Uterus (tissue), 4 donors: ENCODE measurements around the gene PRXL2A. TPM values are rescaled to one million over a fixed set of nuclear protein-coding genes. Genes with fewer than 3 reads are reported as not detected.

Experiments
- DNase-seq, 2 donors: peaks; one replicate each; pipeline ENCODE4 v3.0.0-alpha.2; 2019 to 2020
- H3K27ac ChIP-seq, 2 donors: fragments of 200-600 bp; sonication (generic); 1 replicate in 1 of 2; 2 replicates in 1 of 2; pipeline ENCODE4 v1.5.1; 2016 to 2018
- H3K27me3 ChIP-seq, 2 donors: fragments of 200-600 bp; sonication (generic); one replicate each; pipeline ENCODE4 v1.5.1; 2018 to 2019; ENCODE audit warnings: control low read depth in 1 of 2
- H3K36me3 ChIP-seq, 2 donors: fragments of 200-600 bp; sonication (generic); one replicate each; pipeline ENCODE4 v1.5.1; 2019; ENCODE audit warnings: control low read depth in 1 of 2
- H3K4me1 ChIP-seq, 2 donors: fragments of 200-600 bp; sonication (generic); one replicate each; pipeline ENCODE4 v1.5.1; 2018 to 2019; ENCODE audit warnings: control low read depth in 1 of 2
- H3K4me3 ChIP-seq, 2 donors: fragments of 200-600 bp; sonication (generic); 1 replicate in 1 of 2; 2 replicates in 1 of 2; pipeline ENCODE4 v1.5.1; 2018 to 2019; ENCODE audit warnings: mild to moderate bottlenecking in 1 of 2
- H3K9me3 ChIP-seq, 2 donors: fragments of 200-600 bp; sonication (generic); one replicate each; pipeline ENCODE4 v1.5.1; 2019; ENCODE audit warnings: control low read depth in 1 of 2
- CTCF ChIP-seq, 4 experiments: fragments of 200-600 bp in 2 of 4; fragments of 450-650 bp in 2 of 4; sonication (generic) in 2 of 4; IDR thresholded peaks; one replicate each; pipeline ENCODE4 v1.5.1; 2016 to 2019; ENCODE audit warnings: antibody characterized with exemption in 4 of 4, mild to moderate bottlenecking in 2 of 4, moderate library complexity in 1 of 4
- POLR2A ChIP-seq, 2 donors: fragments of 450-650 bp; IDR thresholded peaks; one replicate each; pipeline ENCODE4 v1.6.1; 2016; ENCODE audit warnings: antibody characterized with exemption in 2 of 2, mild to moderate bottlenecking in 1 of 2, moderate library complexity in 1 of 2
- intact Hi-C: fragments of 100-400 bp; cut with DNase I; formaldehyde crosslinking; loops from one replicate; pipeline ENCODE4 v1.15.1; 2023; ENCODE audit warnings: low total_unique reads
- total RNA-seq, 4 donors: library from RNA; depleted of rRNA in 3 of 4; stranded (reverse); fragments of >200 nt in 3 of 4; gene quantifications; one replicate each; pipeline versions ENCODE4 v1.1.0 to v1.2.4, GENCODE V29; 2014 to 2023
- donor health status: DM: yes; HTN: yes; CAD: no.

PRXL2A gene
- total RNA-seq, 4 donors from 2014 or later, result 12.3 to 70.7 (median 50.9) TPM

- H3K36me3 ChIP-seq, result no peaks in the 10 kb centered on the region
- no peak for TF ChIP-seq POLR2A (IDR thresholded peaks at IDR 0.05)
- no peak for TF ChIP-seq CTCF (IDR thresholded peaks at IDR 0.05)
- H3K27me3 ChIP-seq, result no peaks in the 10 kb centered on the region
- H3K27ac ChIP-seq, result no peak overlapping the region
- H3K9me3 ChIP-seq, result no peaks in the 10 kb centered on the region
- peaks cover 0 to 4% of the 10 kb centered on the region in 2 donors for H3K4me1 ChIP-seq
- intact Hi-C loops, result no loop called here
- DNase-seq, result no peak
- H3K4me3 ChIP-seq, result no peak overlapping the region
Measured at GRCh38 chr10:80448209-80448942, 40.0 kb downstream of the PRXL2A start.

GRCh38 chr10:80449520-80449919 lies 41.2 kb downstream of the PRXL2A start:
- Histone ChIP-seq H3K9me3 (no peaks in the 10 kb centered on the region), H3K27me3 (no peaks in the 10 kb centered on the region), H3K27ac (no peak overlapping the region), H3K36me3 (no peaks in the 10 kb centered on the region), H3K4me3 (no peak overlapping the region), H3K4me1 (peaks cover 0 to 4% of the 10 kb centered on the region in 2 donors)
- TF ChIP-seq POLR2A (IDR thresholded peaks at IDR 0.05) (no peak), CTCF (IDR thresholded peaks at IDR 0.05) (no peak)
- no peak for DNase-seq
- intact Hi-C loops, result no loop called here

GRCh38 chr10:80451132-80451531 lies 42.8 kb downstream of the PRXL2A start:
- no peak for TF ChIP-seq POLR2A (IDR thresholded peaks at IDR 0.05)
- TF ChIP-seq CTCF (IDR thresholded peaks at IDR 0.05), result no peak
- intact Hi-C loops, result no loop called here
- no peak overlapping the region for H3K4me3 ChIP-seq
- peaks cover 0 to 12% of the 10 kb centered on the region in 2 donors for H3K4me1 ChIP-seq
- no peaks in the 10 kb centered on the region for H3K27me3 ChIP-seq
- DNase-seq, result no peak
- H3K27ac ChIP-seq, result no peak overlapping the region
- no peaks in the 10 kb centered on the region for H3K36me3 ChIP-seq
- H3K9me3 ChIP-seq, result no peaks in the 10 kb centered on the region

- TF ChIP-seq CTCF (IDR thresholded peaks at IDR 0.05) (no peak), POLR2A (IDR thresholded peaks at IDR 0.05) (no peak)
- intact Hi-C loops, result no loop called here
- peaks cover 0 to 16% of the 10 kb centered on the region in 2 donors for H3K4me1 ChIP-seq
- no peaks in the 10 kb centered on the region for H3K9me3 ChIP-seq
- H3K27me3 ChIP-seq, result no peaks in the 10 kb centered on the region
- no peak overlapping the region for H3K4me3 ChIP-seq
- H3K36me3 ChIP-seq, result no peaks in the 10 kb centered on the region
- no peak for DNase-seq
- H3K27ac ChIP-seq, result peak overlapping the region in 1 of 2 donors; percentile 97
Measured at GRCh38 chr10:80452069-80452468, 43.7 kb downstream of the PRXL2A start.

- Histone ChIP-seq H3K27ac (peak overlapping the region in 1 of 2 donors; percentile 97), H3K27me3 (no peaks in the 10 kb centered on the region), H3K4me1 (peaks cover 0 to 16% of the 10 kb centered on the region in 2 donors), H3K4me3 (no peak overlapping the region), H3K36me3 (no peaks in the 10 kb centered on the region), H3K9me3 (no peaks in the 10 kb centered on the region)
- intact Hi-C loops, result no loop called here
- DNase-seq, result peak in 1 of 2 donors; percentile 51
- TF ChIP-seq POLR2A (IDR thresholded peaks at IDR 0.05) (no peak), CTCF (IDR thresholded peaks at IDR 0.05) (no peak)
Measured at GRCh38 chr10:80452640-80453039, 44.3 kb downstream of the PRXL2A start.
